G401.6 (cell line): ENCODE measurements around the gene JAK3.

Experiments used
- FAIRE-seq: peaks from 2 replicates; lab custom pipeline; 2012; peaks lifted over from hg19 to GRCh38; lab: Jason Lieb, UNC

JAK3 gene

GRCh38 chr19:17865364-17866311 lies 17.9 kb upstream of the JAK3 start:
- peak; percentile 93 for FAIRE-seq

- no peak for FAIRE-seq
Measured at GRCh38 chr19:17863520-17864182, 15.9 kb upstream of the JAK3 start.

- FAIRE-seq, result no peak
Measured at GRCh38 chr19:17862711-17863519, 15.1 kb upstream of the JAK3 start.

DNA sequence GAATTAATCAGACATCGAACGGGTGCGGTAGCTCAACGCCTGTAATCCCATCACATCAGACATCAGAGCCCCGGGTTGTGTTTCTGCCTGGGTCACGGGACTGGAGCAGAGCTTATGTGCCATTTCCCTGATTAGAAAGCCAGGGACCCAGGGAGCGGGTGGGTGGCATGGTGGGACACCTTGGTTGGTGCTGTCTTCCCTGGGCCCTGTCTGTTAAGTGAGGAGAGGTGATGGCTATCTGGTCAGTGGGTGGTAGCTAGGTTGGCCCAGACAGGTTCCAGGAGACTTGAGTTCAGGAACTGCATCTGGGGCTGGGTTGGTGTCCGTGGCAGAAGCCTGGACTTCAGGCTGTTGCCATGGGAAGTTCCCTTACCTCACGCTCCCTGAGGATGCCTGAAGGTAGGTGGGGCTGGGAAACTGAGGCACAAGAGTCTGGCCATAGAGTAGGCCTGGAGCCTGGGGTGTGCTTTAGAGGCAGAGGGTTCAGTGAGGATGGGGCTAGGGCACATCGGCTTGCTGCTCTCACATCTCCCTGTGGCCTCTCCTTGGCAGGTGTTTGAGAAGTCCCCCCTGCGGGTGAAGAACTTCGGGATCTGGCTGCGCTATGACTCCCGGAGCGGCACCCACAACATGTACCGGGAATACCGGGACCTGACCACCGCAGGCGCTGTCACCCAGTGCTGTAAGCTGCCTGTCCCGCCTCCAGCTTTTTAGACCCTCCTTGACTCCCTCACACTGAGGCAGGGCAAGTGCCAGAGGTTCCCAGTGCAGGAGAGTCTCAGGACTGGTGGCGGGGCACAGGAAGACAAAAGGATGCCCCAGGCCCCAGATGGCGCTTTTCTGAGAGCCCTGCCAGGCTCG lies 14.0 kb upstream of the JAK3 start:
- no peak for FAIRE-seq

DNA sequence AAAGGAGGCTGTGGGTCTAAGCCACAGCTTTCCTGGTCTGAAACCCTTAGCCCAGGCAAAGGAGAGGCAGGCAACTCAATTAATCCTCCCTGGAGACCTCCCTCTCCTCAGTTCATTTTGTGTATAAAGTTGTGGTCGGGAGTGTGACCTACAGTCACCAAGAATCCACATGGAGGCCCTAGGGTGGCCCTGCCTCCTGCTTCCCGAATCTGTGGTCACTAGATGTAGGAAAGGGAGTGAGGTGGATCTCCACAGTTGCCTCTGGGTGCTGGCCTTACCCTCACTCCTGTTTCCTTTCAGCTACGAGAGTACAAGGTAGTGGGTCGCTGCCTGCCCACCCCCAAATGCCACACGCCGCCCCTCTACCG lies 13.2 kb upstream of the JAK3 start:
- FAIRE-seq, result no peak

DNA sequence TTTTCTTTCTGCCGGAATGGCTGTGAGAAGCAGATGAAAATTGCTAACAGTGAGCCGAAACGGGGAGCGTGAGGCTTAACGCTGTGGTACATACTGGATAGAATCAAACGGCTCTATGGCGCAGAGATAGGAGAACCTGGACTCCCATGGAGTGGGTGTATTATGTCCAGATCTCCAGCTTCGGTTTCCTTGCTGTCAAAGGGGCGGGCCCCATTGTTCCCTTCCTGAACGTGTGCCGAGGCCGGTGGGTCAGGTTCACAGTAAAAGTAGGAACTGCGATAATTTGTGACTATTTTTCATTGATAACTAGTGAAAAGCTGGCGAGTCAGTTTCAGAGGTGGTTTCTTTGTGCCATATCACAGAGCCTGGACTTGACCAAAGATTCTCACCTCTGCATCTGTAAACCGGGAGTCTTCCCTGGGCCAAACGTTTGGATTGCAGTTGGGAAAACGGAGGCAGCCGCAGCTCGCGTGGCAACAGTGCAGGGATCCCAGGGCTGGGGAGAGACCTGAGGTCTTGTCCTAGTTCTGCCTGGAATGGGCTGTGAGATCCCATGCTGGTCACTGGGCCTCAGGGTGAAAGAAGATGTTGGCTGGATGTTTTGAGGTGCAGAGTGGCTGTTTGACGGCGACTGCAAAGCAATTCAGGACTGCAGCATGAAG lies 12.7 kb upstream of the JAK3 start:
- FAIRE-seq, result no peak

- FAIRE-seq, result peak; percentile 99
Measured at GRCh38 chr19:17859533-17860330, 11.9 kb upstream of the JAK3 start, which contains the start of gene RPL18A. Gene RPL18A, plus strand, starts transcription at chr19:17859910. Its CDS starts 47 bp downstream, at chr19:17859957.

GRCh38 chr19:17855280-17856152 lies 7.7 kb upstream of the JAK3 start:
- no peak for FAIRE-seq

DNA sequence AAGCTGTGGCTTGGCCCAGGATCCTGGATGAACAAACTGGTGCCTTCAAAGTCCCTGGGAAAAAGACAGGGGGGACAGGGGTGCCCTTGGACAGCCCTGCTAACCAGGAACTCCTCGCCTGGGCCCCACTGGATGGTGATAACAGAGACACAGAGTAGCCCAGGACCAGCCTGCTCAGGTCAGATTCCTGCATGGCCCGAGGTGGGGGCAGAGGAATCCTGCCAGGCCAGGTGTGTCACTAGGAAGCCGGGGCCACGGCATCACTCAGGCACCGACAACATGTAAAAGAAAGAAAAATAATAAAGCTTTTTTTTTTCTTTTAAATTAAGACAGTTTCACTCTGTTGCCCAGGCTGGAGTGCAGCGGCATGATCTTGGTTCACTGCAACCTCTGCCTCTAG lies 6.3 kb upstream of the JAK3 start:
- FAIRE-seq, result no peak

DNA sequence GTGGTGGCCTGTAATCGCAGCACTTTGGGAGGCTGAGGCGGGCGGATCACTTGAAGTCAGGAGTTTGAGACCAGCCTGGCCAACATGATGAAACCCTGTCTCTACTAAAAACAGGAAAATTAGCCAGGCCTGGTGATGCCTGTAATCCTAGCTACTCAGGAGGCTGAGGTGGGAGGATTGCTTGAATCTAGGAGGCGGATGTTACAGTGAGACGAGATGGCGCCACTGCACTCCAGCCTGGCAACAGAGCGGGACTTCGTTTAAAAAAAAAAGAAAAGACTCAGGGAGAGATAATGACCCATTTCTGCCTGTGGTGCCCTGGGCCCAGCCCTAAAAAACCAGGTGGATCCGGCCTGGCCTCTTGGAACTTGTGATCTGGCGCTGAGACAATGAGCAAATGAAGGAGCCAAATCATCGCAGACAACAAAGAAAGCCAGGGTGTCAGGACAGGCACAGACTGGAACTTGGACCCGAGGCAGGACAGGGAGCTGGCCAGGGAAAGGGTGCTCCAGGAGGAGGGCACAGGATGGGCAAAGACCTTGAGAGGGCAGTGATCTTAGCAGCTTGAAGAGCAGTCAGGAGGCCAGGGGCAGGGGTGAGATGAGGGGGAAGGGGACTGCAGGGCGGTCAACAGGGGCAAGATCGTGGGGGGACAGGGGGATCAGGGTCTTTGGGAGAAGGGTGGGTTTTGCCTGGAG lies 962 bp upstream of the JAK3 start:
- no peak for FAIRE-seq

- no peak for FAIRE-seq
Measured at GRCh38 chr19:17846146-17846545, 1.6 kb downstream of the JAK3 start.

DNA sequence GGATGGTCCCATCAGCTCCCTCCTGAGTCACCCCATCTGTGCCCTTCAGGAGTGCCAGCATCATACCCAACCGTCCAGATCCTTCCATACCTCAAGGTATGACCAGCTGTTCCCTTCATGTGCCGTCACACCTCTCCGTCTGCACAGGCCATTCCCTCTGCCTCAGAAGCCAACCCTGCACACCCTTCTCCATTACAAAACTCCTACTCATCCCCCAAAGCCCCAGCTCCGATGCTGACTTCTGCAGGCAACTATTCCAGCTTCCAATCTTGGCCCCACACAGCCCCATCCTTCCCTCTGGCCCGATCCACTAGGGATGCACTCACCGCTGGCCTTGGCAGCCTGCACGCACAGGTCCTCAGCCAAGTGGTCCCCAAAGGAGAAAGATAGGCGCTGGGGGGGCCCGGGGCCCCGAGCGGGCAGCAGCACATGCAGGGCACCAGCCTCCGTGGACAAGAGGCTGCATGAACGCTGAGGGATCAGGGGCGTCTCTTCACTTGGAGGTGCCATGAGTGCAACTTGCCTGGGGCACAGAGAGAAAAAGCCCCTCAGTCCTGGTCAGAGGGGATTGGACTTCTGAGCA lies 3.8 kb downstream of the JAK3 start:
- no peak for FAIRE-seq

DNA sequence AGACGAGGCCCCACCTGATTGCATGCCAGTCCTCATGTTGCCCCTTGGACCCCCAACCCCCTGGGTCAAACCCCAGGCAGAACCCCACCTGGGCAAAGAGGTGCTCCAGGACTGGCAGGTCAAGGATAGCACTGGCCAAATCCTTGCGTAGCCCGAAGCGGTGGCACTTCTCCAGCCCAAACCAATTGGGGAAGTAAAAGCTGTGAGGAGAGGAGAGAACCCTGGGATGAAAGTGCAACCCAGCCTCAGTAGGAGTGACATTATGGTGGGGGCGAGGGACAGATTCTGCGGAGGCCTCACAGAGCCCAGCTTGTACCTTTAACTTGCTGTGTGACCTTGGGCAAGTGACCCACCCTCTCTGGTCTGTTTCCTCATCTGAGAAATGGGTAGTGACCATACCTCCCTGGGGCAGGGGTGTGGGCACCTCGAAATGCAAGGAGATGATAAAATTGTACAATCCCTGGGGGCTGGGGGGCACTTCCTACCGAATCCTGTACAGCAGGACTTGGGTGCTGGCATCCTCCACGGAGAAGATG lies 4.4 kb downstream of the JAK3 start:
- FAIRE-seq, result no peak

- no peak for FAIRE-seq
Measured at GRCh38 chr19:17842663-17843291, 5.0 kb downstream of the JAK3 start.

- FAIRE-seq, result peak; percentile 97
Measured at GRCh38 chr19:17841810-17842662, 5.7 kb downstream of the JAK3 start.

- FAIRE-seq, result no peak
Measured at GRCh38 chr19:17841371-17841809, 6.4 kb downstream of the JAK3 start.
